COLO668 (cell line): ENCODE data around the gene ADAMTS9.

Source experiments
- DNase-seq: peaks from one replicate; lab custom pipeline; 2025; ENCODE audit not compliant: unreplicated experiment; lab: John Stamatoyannopoulos, UW

ADAMTS9 gene

GRCh38 chr3:64578062-64578770, 109.6 kb downstream of the ADAMTS9 start:
- no peak for DNase-seq

- no peak for DNase-seq
These were observed 111.5 kb downstream of the ADAMTS9 start for GRCh38 chr3:64576211-64576775.

- no peak for DNase-seq
These were observed 112.5 kb downstream of the ADAMTS9 start for GRCh38 chr3:64575211-64575844.

GRCh38 chr3:64574194-64574593, 113.6 kb downstream of the ADAMTS9 start:
- DNase-seq, result no peak

DNA sequence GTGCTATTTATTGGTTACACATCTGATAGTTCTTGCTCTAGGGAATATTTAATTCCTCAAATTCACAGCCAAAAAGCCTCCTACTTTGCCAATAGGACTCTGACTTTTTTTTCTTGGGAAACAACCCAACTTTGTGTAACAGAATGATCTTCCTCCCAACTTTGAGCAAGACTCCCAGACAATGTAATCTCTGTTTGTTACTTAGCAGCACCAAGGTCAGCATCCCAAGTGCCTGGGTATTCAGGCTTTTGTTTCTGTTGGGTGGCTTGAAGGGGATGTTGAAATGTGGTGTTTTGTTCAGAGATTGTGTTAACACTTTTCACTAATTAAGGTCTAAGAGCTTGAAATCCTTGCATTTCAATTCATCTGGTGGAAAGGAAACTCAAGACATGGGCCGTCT, 115.8 kb downstream of the ADAMTS9 start:
- DNase-seq, result no peak

- DNase-seq, result no peak
These were observed 118.8 kb downstream of the ADAMTS9 start for GRCh38 chr3:64568895-64569517.

- no peak for DNase-seq
These were observed 120.9 kb downstream of the ADAMTS9 start for GRCh38 chr3:64566859-64567258.

GRCh38 chr3:64563751-64564150, 124.0 kb downstream of the ADAMTS9 start:
- DNase-seq, result no peak

GRCh38 chr3:64561868-64562267, 125.9 kb downstream of the ADAMTS9 start:
- DNase-seq, result no peak

GRCh38 chr3:64561325-64561843, 126.4 kb downstream of the ADAMTS9 start:
- DNase-seq, result no peak

DNA sequence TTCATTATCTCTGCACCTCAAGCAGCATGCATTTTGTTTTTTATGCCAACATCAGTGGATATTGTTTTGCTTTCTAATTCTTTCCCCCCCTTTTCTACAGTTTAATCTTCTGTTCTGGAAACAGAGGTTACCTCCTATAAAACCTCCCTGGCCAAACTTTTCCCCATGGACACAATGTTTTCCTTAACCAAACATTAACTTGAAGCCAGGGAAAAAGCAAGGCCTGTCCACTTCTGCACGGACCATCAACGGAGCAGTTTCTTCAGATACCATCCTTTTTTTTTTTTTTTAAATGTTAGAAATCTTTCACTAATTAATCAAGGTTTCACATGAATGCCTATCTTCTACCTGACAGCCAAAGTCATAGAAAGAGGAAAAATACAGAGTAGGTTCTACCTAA, 127.0 kb downstream of the ADAMTS9 start:
- DNase-seq, result no peak

DNA sequence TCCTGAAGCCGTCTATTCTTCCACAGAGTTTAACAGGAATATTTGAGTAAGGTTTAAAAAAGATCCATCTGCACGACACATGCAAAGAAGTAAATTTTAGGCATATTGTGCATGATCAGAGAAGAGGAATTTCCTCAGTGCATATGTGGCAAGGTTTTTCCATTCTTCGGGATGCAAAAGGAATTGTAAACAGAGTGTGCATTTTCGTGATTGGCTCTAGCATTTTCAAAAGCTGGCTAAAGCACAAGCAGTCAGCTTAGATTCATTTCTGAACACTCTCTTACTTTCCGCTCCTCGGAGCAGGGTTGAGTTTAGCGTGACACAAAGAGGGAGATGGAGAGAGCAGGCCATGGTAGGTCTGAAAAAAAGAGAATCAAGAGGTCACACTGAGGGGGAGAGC, 128.2 kb downstream of the ADAMTS9 start:
- no peak for DNase-seq

GRCh38 chr3:64556046-64556445, 131.8 kb downstream of the ADAMTS9 start:
- DNase-seq, result no peak

GRCh38 chr3:64555351-64555750, 132.4 kb downstream of the ADAMTS9 start:
- no peak for DNase-seq

- no peak for DNase-seq
These were observed 133.5 kb downstream of the ADAMTS9 start for GRCh38 chr3:64554096-64554920.

GRCh38 chr3:64552966-64553365, 134.8 kb downstream of the ADAMTS9 start:
- no peak for DNase-seq

- no peak for DNase-seq
These were observed 135.6 kb downstream of the ADAMTS9 start for GRCh38 chr3:64552160-64552559.

DNA sequence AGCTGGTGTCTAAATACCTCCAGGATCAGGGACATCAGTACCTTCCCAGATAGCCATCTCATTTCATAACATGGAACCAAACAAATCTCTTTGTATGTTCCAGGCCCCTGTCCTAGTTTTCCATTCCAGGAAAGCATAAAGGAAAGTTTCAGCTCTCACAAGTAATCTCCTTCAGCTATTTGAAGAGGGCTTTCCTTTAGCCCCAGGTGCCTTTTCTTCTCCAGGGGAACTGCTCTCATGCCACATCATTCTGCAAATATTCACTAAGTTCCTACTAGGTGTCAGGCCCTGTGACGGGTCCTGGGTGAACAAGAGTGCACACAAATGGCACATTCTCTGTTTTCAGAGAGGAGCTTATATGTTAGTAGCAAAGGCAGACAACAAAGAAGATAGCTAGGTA, 136.1 kb downstream of the ADAMTS9 start:
- DNase-seq, result no peak

DNA sequence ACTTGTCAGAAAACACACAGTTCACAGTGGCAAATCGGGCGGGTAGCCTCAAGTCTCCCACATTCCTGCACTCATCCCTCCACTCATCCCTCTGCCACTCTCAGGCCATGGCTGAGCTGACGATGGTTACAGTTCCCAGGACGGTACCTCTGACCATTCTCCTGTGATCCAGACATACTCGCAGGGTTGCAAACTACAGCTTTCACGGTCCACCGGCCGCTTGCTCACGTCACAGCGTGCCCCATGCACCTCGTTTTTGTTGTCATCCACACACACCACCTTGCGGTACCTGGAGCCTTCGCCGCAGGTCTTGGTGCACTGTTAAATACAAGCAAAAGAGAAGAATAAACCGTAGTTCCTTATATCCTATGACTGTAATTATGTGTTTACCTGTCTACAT, 137.1 kb downstream of the ADAMTS9 start:
- no peak for DNase-seq

DNA sequence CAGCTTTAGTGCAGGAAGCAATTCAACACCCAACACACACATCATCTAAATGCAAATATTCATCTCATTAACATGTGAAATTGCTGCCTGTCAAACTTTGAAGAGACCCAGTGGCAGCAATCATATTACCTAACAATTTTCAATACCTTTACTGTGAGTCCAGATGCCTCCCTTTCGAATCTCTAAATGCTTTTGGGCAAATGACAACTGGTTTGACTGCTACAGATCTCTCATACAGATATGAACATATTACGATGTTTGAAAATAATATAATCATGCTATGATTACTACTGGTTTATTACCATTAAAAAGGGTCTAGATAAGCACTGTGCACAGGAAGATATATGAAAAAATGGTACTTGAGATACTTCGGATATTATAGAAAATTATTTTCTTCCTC, 137.9 kb downstream of the ADAMTS9 start:
- DNase-seq, result no peak
